GM12878 (cell line): Measurements from ENCODE around the gene USH1C. TPM values are rescaled to one million over a fixed set of nuclear protein-coding genes. Genes with fewer than 3 reads are reported as not detected.

ENCODE experiments used
- ATAC-seq: fragments of 200-7000 bp; cut with Tn5 transposase; 3 replicates; pipeline ENCODE4 v1.9.1; 2020; ENCODE audit warnings: mild to moderate bottlenecking, moderate library complexity
- BruUV-seq: library from RNA; stranded (reverse); fragments of 400-500 nt; replicated peaks from 2 replicates; lab custom pipeline; 2021; lab: Mats Ljungman, UMichigan
- CTCF ChIA-PET: fragments of 300-600 bp; sonication (Branson Sonifier 250); formaldehyde crosslinking; extraction: SDS; loops from one replicate; lab custom pipeline; 2021; ENCODE audit warnings: inconsistent platforms; lab: Yijun Ruan, JAX
- POLR2A ChIA-PET: fragments of 350-600 bp; formaldehyde crosslinking; extraction: SDS; loops from one replicate; lab custom pipeline; 2021; ENCODE audit warnings: inconsistent platforms; lab: Charles Lee
- RAD21 ChIA-PET: fragments of 300-600 bp; sonication (Branson Sonifier 250); formaldehyde crosslinking; loops from one replicate; lab custom pipeline; 2023; ENCODE audit warnings: antibody characterized with exemption; ENCODE audit not compliant: unreplicated experiment; lab: Charles Lee
- SMC1A ChIA-PET: fragments of 300-600 bp; sonication (Branson Sonifier 250); formaldehyde crosslinking; loops from one replicate; lab custom pipeline; 2023; ENCODE audit not compliant: unreplicated experiment, uncharacterized antibody; lab: Charles Lee
- DNase-seq: peaks from one replicate; pipeline ENCODE4 v3.0.0-alpha.2; 2011; ENCODE audit warnings: low read depth, low spot score
- FAIRE-seq: peaks from 3 replicates; lab custom pipeline; 2011; peaks lifted over from hg19 to GRCh38; lab: Jason Lieb, UNC
- H2AFZ ChIP-seq: 2 replicates; pipeline ENCODE4 v1.6.0; 2011; ENCODE audit warnings: low read depth, low read length, control low read depth; ENCODE audit not compliant: control insufficient read depth
- H3K27ac ChIP-seq: 2 replicates; pipeline ENCODE4 v1.5.1; 2011; ENCODE audit warnings: control low read depth; ENCODE audit not compliant: control insufficient read depth, insufficient read depth
- H3K27me3 ChIP-seq, 2 experiments: replicated peaks in 1 of 2; 2 replicates each; pipeline versions ENCODE4 v1.6.0 to v1.6.1; 2011; ENCODE audit warnings: low read length in 1 of 2; ENCODE audit not compliant: control insufficient read depth in 2 of 2, insufficient read depth in 2 of 2
- H3K36me3 ChIP-seq, 2 experiments: 2 replicates each; pipeline ENCODE4 v1.5.1; 2011; ENCODE audit warnings: low read length in 1 of 2; ENCODE audit not compliant: control insufficient read depth in 2 of 2, insufficient read depth in 2 of 2
- H3K4me1 ChIP-seq: 2 replicates; pipeline ENCODE4 v1.6.1; 2011; ENCODE audit warnings: mild to moderate bottlenecking, low read length, moderate library complexity, mixed read lengths; ENCODE audit not compliant: control insufficient read depth, insufficient read depth
- H3K4me2 ChIP-seq: 2 replicates; pipeline ENCODE4 v1.6.0; 2011; ENCODE audit warnings: control low read depth; ENCODE audit not compliant: control insufficient read depth, insufficient read depth
- H3K4me3 ChIP-seq: fragments of 200-600 bp; sonication (generic); 2 replicates; pipeline ENCODE4 v1.5.1; 2016
- H3K79me2 ChIP-seq: 2 replicates; pipeline ENCODE4 v1.6.0; 2011; ENCODE audit warnings: low read length; ENCODE audit not compliant: control insufficient read depth, insufficient read depth
- H3K9ac ChIP-seq: 2 replicates; pipeline ENCODE4 v1.8.0; 2011; ENCODE audit warnings: low read length, control low read depth, mixed read lengths; ENCODE audit not compliant: control insufficient read depth, insufficient read depth
- H3K9me3 ChIP-seq: replicated peaks from 3 replicates; pipeline ENCODE4 v1.5.1; 2011; ENCODE audit warnings: mild to moderate bottlenecking, low read length; ENCODE audit not compliant: control insufficient read depth, insufficient read depth
- H4K20me1 ChIP-seq: 2 replicates; pipeline ENCODE4 v1.6.0; 2011; ENCODE audit not compliant: control insufficient read depth, insufficient read depth
- ATF3 ChIP-seq: IDR thresholded peaks from 2 replicates; pipeline ENCODE4 v1.6.1; 2011; ENCODE audit warnings: low read depth, mild to moderate bottlenecking, low read length, moderate library complexity, borderline replicate concordance; ENCODE audit errors: extremely low read depth
- BCL3 ChIP-seq: IDR thresholded peaks from 2 replicates; pipeline ENCODE4 v1.6.1; 2011; ENCODE audit warnings: borderline replicate concordance, low read depth, mild to moderate bottlenecking, moderate library complexity, low read length; ENCODE audit not compliant: insufficient read depth, poor library complexity, severe bottlenecking
- HDAC6 ChIP-seq: fragments of 200-600 bp; sonication (generic); IDR thresholded peaks from one replicate; pipeline ENCODE4 v1.8.0; 2017; ENCODE audit warnings: antibody characterized with exemption; ENCODE audit not compliant: unreplicated experiment
- IRF5 ChIP-seq: fragments of 450-650 bp; IDR thresholded peaks from 2 replicates; pipeline ENCODE4 v1.6.1; 2017; ENCODE audit warnings: borderline replicate concordance
- LARP7 ChIP-seq: fragments of 450-650 bp; IDR thresholded peaks from 2 replicates; pipeline ENCODE4 v1.6.1; 2017; ENCODE audit warnings: mild to moderate bottlenecking
- MEF2A ChIP-seq: IDR thresholded peaks from 2 replicates; pipeline ENCODE4 v1.6.1; 2011; ENCODE audit warnings: low read depth, mild to moderate bottlenecking, low read length, moderate library complexity; ENCODE audit not compliant: insufficient read depth
- MLLT1 ChIP-seq: fragments of 450-650 bp; IDR thresholded peaks from 2 replicates; pipeline ENCODE4 v1.6.1; 2016; ENCODE audit warnings: mild to moderate bottlenecking
- PML ChIP-seq: IDR thresholded peaks from 2 replicates; pipeline ENCODE4 v1.6.1; 2012; ENCODE audit warnings: low read length, inconsistent platforms
- REST ChIP-seq: IDR thresholded peaks from 2 replicates; pipeline ENCODE4 v1.6.1; 2012; ENCODE audit warnings: mild to moderate bottlenecking, low read depth, low read length
- STAT1 ChIP-seq: fragments of 450-650 bp; conservative IDR thresholded peaks from 2 replicates; pipeline ENCODE4 v1.6.1; 2014; ENCODE audit warnings: antibody characterized with exemption, mild to moderate bottlenecking
- TCF12 ChIP-seq: IDR thresholded peaks from 2 replicates; pipeline ENCODE4 v1.6.1; 2011; ENCODE audit warnings: low read depth, mild to moderate bottlenecking, low read length
- USF1 ChIP-seq: IDR thresholded peaks from 2 replicates; pipeline ENCODE4 v1.6.1; 2011; ENCODE audit warnings: borderline replicate concordance, low read depth, mild to moderate bottlenecking, moderate library complexity, mixed read lengths, low read length; ENCODE audit not compliant: insufficient read depth; ENCODE audit errors: extremely low read length
- ZNF622 ChIP-seq: fragments of 450-650 bp; IDR thresholded peaks from 2 replicates; pipeline ENCODE4 v1.6.1; 2017; ENCODE audit warnings: mild to moderate bottlenecking, inconsistent platforms
- WGBS: methylation state at CpG from one replicate; pipeline ENCODE4 v1.1.6; 2016; ENCODE audit warnings: low lambda C conversion rate; ENCODE audit not compliant: insufficient replicate concordance, insufficient coverage; ENCODE audit errors: missing lambda C conversion rate; 5-methylcytosine and 5-hydroxymethylcytosine counted together
- in situ Hi-C: fragments of 300-500 bp; cut with MboI; formaldehyde crosslinking; loops from 9 replicates; pipeline ENCODE4 v1.14.3; 2018; ENCODE audit warnings: mixed read lengths
- intact Hi-C: fragments of 100-400 bp; cut with micrococcal nuclease; formaldehyde crosslinking; loops from one replicate; pipeline ENCODE4 v1.14.2; 2022; ENCODE audit not compliant: unreplicated experiment
- polyA plus RNA-seq, 11 experiments: library from polyadenylated mRNA; depleted of rRNA in 4 of 11; unstranded in 6 of 11; stranded (reverse) in 5 of 11; fragments of >200 nt; fragmentation: Nextera tagmentation in 4 of 11; fragmentation: Illumina TruSeq in 1 of 11; extraction: Ambion mirVana in 4 of 11; extraction: Trizol in 1 of 11; gene quantifications; 1 replicate in 1 of 11; 2 replicates in 10 of 11; pipeline versions ENCODE4 v1.2.1 to v1.2.3, GENCODE V29; 2011 to 2016; ENCODE audit warnings: inconsistent platforms in 2 of 11, missing spikeins in 2 of 11, low read depth in 1 of 11
- total RNA-seq, 4 experiments: library from RNA; depleted of rRNA in 3 of 4; stranded (reverse); fragments of >200 nt in 3 of 4; fragmentation: Illumina TruSeq in 1 of 4; extraction: Trizol in 1 of 4; gene quantifications; 2 replicates each; pipeline versions ENCODE4 v1.2.1 to v1.2.3, GENCODE V29; 2013 to 2021

Gene USH1C
- total and polyA plus RNA-seq, 10 of the 15 experiments (the other 5 are each of a cell fraction or from before 2014, with no cell fraction given) = not detected

GRCh38 chr11:17524221-17524620, 20.0 kb downstream of the USH1C start:
- ChIA-PET SMC1A (no interaction called here), CTCF (interaction anchor here (1.2 to 1.9 kb wide), 3 partner anchors 18 to 140 kb away, joined by 3 to 5 read pairs (median 5); no protein-coding TSS in a partner anchor), RAD21 (no interaction called here), POLR2A (no interaction called here)
- Histone ChIP-seq H3K36me3 (no peaks in the 10 kb centered on the region), H3K4me3 (no peak overlapping the region), H3K27me3 (no peaks in the 10 kb centered on the region), H3K4me2 (no peak overlapping the region), H2AFZ (no peak overlapping the region), H3K9me3 (no peaks in the 10 kb centered on the region), H3K27ac (no peak overlapping the region), H3K9ac (no peak overlapping the region), H3K79me2 (no peaks in the 10 kb centered on the region), H3K4me1 (no peaks in the 10 kb centered on the region), H4K20me1 (peaks cover 4% of the 10 kb centered on the region; the same call in 1 of the 2 replicates)
- in situ Hi-C loops (no loop called here), intact Hi-C loops (no loop called here)
- no peak for DNase-seq
- FAIRE-seq = no peak
- no peak for ATAC-seq
- WGBS = 47% methylated on average over 9 of the region's 9 CpGs
- no TSS peak for BruUV-seq
- TF ChIP-seq BCL3 = no peak
- TF ChIP-seq REST = no peak
- no peak for TF ChIP-seq ATF3
- TF ChIP-seq LARP7 = no peak
- no peak for TF ChIP-seq PML
- TF ChIP-seq ZNF622 = no peak
- no peak for TF ChIP-seq HDAC6
- TF ChIP-seq MEF2A = no peak
- no peak for TF ChIP-seq MLLT1
- no peak for TF ChIP-seq STAT1
- no peak for TF ChIP-seq USF1
- TF ChIP-seq TCF12 = no peak
- TF ChIP-seq IRF5 = no peak
